Measurements from ENCODE around the gene CHDH.

The CHDH gene

DNA sequence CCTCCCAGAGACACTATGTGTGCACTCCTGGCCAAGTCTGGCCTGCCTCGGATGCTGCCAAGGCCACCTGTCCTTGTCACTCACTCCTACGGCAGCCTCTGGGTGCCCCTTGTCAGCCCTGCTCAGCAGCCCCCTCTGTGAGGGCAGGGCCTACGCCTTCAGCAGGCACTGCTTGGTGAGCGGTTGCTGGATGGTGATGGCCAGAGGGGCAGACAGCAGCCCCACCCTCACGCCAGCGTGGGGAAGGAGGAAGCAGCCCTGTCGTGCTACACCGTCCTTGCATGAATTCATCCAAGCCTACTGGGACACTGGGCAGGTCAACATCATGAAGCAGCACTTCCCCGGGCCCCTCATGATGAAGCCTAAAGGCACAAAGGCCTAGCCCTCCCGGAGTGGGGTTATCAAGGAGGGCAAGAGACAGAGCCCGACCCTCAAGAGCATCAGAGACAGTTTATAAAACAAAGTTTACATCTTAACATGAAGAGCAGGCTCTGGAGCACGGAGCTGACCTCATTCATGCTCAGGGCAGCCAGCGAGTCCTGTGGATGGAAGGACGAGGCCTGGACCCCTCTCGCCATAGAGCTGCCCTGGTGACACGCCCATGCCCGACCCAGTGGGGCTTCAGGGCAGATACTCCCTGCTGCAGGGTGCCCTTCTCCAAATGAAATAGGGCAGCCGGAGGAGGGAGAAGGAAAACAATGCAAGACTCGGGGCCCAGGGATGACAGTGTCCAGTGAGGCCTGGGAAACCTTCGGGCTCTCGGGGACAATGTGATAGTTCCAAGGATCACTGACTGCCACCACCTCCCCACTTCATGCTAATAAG, 25.3 kb downstream of the CHDH start:
- FAIRE-seq (no peak), DNase-seq (ENCODE audit: insufficient read length) (no peak)
- no peak for TF ChIP-seq POLR2A (IDR thresholded peaks at IDR 0.05; ENCODE audit: low read depth, low read length)
- no peak for TF ChIP-seq POLR2AphosphoS5 (IDR thresholded peaks at IDR 0.05; ENCODE audit: low read depth, low read length)
- TF ChIP-seq TAF1 (IDR thresholded peaks at IDR 0.05; ENCODE audit: borderline replicate concordance, low read depth, low read length): no peak

GRCh38 chr3:53820084-53820483, 26.1 kb downstream of the CHDH start:
- no peak for FAIRE-seq
- TF ChIP-seq TAF1 (IDR thresholded peaks at IDR 0.05; ENCODE audit: borderline replicate concordance, low read depth, low read length) (no peak), POLR2A (IDR thresholded peaks at IDR 0.05; ENCODE audit: low read depth, low read length) (no peak)

DNA sequence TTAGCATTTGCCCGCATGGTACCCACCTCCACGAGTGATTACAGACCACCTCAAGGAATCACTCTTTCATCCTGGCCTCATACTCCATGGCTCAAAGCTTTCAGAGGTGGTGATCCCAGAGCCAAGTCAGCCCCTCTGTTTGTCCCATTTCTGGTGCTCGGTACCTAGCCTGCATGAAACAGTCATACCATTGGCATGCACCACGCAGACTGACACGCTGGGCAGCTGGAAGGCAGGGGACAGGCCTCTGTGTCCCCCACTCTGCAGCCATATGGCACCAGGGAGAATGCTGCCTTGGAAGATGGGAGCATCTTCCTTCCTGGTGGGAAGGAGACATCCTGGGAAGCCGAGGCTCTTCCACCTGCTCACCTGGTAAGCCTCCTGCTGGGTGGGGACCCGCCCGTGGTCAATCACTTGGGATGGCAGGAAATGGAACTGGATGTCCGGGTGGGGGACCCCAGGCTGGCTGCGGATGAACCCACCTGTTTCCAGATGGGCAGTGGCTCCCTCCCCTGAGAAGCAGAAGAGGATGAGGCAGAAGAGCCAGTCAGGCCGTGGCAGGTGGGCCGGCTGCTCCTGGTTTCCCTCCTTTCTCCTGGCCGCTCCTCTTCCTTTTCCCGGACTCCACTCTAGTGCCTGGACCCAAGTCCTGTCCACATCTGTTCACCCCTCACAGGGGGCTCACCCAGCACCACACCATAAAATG, 26.9 kb downstream of the CHDH start:
- TF ChIP-seq TAF1 (IDR thresholded peaks at IDR 0.05; ENCODE audit: borderline replicate concordance, low read depth, low read length) (no peak), POLR2AphosphoS5 (IDR thresholded peaks at IDR 0.05; ENCODE audit: low read depth, low read length) (no peak), POLR2A (IDR thresholded peaks at IDR 0.05; ENCODE audit: low read depth, low read length) (no peak)
- no peak for DNase-seq (ENCODE audit: insufficient read length)
- no peak for FAIRE-seq

More at GRCh38 chr3:53820084-53820483, 26.1 kb downstream of the CHDH start:
- no peak for DNase-seq (ENCODE audit: insufficient read length)

- TF ChIP-seq TAF1 (IDR thresholded peaks at IDR 0.05; ENCODE audit: borderline replicate concordance, low read depth, low read length): no peak
- FAIRE-seq: no peak
- no peak for DNase-seq (ENCODE audit: insufficient read length)
Observed at GRCh38 chr3:53818221-53819162, 27.7 kb downstream of the CHDH start.

DNA sequence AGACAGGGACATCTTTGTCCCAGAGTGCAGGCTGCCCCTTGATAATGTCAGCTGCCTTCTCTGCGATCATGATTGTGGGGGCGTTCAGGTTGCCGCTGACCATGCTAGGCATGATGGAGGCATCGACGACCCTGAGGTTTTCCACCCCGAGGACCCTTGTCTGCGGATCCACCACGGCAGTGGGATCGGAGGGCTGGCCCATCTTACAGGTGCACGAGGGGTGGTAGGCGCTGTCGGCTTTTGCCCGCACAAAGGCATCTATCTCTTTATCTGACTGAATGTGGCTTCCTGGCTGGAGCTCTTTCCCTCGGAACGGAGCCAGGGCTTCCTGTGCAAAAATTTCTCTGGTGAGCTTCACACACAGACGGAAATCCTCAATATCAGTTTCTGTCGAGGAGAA, 28.4 kb downstream of the CHDH start:
- no peak for FAIRE-seq
- DNase-seq (ENCODE audit: insufficient read length): no peak
- no peak for TF ChIP-seq POLR2A (IDR thresholded peaks at IDR 0.05; ENCODE audit: low read depth, low read length)
- TF ChIP-seq POLR2AphosphoS5 (IDR thresholded peaks at IDR 0.05; ENCODE audit: low read depth, low read length): no peak
- no peak for TF ChIP-seq TAF1 (IDR thresholded peaks at IDR 0.05; ENCODE audit: borderline replicate concordance, low read depth, low read length)

DNA sequence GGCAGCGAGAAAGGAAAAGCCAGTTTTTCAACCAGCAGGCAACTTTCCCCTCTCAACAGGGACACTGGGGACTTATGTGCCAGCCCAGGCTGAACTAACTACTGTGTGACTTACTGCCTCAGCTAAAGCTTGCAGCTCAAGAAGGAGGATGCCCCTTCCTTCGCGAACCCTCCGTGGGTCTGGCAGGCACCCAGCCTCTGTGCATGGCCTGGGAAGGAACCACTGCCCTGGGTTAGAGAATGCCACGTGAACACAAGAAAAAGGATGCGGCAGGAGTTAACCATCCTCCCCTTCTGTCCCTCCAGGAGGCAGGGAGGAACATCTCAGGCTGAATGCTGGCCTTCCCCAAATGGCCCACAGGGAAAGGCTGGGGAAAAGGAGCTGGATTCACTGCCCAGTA, 29.0 kb downstream of the CHDH start:
- TF ChIP-seq POLR2A (IDR thresholded peaks at IDR 0.05; ENCODE audit: low read depth, low read length) (no peak), POLR2AphosphoS5 (IDR thresholded peaks at IDR 0.05; ENCODE audit: low read depth, low read length) (no peak), TAF1 (IDR thresholded peaks at IDR 0.05; ENCODE audit: borderline replicate concordance, low read depth, low read length) (no peak)
- no peak for DNase-seq (ENCODE audit: insufficient read length)
- no peak for FAIRE-seq

DNA sequence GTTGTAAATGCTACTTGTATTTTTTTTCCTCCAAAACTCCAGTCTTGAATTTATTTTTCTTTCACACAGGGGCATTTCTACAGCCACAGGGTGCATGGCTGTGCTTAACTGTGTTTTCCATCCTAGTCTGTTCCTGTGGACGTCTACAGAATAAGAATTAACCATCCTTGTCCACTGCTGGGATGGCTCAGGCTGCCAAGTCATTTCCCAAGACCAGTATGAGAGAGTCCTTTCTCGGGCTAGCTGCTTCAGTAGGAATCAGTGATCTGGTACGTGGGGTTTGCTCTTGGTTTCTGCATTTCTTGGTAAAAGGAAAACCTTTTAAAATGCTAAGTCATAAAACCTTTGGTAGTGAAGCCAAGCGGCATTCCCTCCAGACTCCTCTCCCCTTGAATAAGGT, 29.8 kb downstream of the CHDH start:
- TF ChIP-seq TAF1 (IDR thresholded peaks at IDR 0.05; ENCODE audit: borderline replicate concordance, low read depth, low read length): no peak
- no peak for TF ChIP-seq POLR2A (IDR thresholded peaks at IDR 0.05; ENCODE audit: low read depth, low read length)
- no peak for TF ChIP-seq POLR2AphosphoS5 (IDR thresholded peaks at IDR 0.05; ENCODE audit: low read depth, low read length)
- DNase-seq (ENCODE audit: insufficient read length) (no peak), FAIRE-seq (no peak)

GRCh38 chr3:53815651-53816050, 30.6 kb downstream of the CHDH start:
- FAIRE-seq: no peak

DNA sequence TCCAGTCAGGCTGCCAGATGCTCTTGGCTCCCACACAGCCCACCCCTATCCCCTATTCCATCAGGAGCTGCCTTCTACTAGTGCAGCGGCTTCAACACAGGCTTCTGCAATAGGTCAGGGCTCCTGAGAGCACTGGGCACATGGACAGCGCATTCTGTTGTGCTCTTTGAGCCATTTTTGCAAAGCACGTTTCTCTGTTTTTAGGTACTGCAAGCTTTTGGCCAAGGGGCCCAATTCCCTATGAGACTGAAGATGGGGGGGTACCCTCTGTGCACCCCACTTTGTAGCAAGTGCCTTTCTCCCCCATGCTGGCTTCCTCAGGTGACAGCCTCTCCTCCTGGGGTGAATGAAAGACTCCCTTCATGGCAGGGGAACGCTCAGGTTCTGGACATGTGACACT, 31.2 kb downstream of the CHDH start:
- FAIRE-seq: no peak
- DNase-seq (ENCODE audit: insufficient read length): no peak
- TF ChIP-seq POLR2AphosphoS5 (IDR thresholded peaks at IDR 0.05; ENCODE audit: low read depth, low read length) (no peak), TAF1 (IDR thresholded peaks at IDR 0.05; ENCODE audit: borderline replicate concordance, low read depth, low read length) (no peak), POLR2A (IDR thresholded peaks at IDR 0.05; ENCODE audit: low read depth, low read length) (no peak)

More at GRCh38 chr3:53815651-53816050, 30.6 kb downstream of the CHDH start:
- no peak for DNase-seq (ENCODE audit: insufficient read length)
- TF ChIP-seq POLR2A (IDR thresholded peaks at IDR 0.05; ENCODE audit: low read depth, low read length): no peak
- TF ChIP-seq TAF1 (IDR thresholded peaks at IDR 0.05; ENCODE audit: borderline replicate concordance, low read depth, low read length): no peak
- TF ChIP-seq POLR2AphosphoS5 (IDR thresholded peaks at IDR 0.05; ENCODE audit: low read depth, low read length): no peak

GRCh38 chr3:53813876-53814275, 32.3 kb downstream of the CHDH start:
- TF ChIP-seq TAF1 (IDR thresholded peaks at IDR 0.05; ENCODE audit: borderline replicate concordance, low read depth, low read length) (no peak), POLR2AphosphoS5 (IDR thresholded peaks at IDR 0.05; ENCODE audit: low read depth, low read length) (no peak), POLR2A (IDR thresholded peaks at IDR 0.05; ENCODE audit: low read depth, low read length) (no peak)
- DNase-seq (ENCODE audit: insufficient read length) (no peak), FAIRE-seq (no peak)

DNA sequence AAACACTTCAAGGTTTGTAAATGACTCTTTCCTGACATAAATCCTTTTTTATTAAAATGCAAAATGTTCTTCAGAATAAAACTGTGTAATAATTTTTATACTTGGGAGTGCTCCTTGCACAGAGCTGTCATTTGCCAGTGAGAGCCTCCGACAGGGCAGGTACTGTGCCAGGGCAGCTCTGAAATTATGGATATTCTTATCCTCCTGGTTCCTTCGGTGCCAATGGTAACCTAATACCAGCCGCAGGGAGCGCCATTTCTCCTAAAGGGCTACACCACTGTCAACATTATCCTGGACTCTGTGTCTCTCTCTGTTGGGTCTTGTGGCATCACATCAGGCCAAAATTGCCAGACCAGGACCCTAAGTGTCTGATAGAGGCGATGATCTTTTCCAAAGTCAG, 33.0 kb downstream of the CHDH start:
- FAIRE-seq (no peak), DNase-seq (ENCODE audit: insufficient read length) (no peak)
- TF ChIP-seq POLR2AphosphoS5 (IDR thresholded peaks at IDR 0.05; ENCODE audit: low read depth, low read length): no peak
- no peak for TF ChIP-seq POLR2A (IDR thresholded peaks at IDR 0.05; ENCODE audit: low read depth, low read length)
- TF ChIP-seq TAF1 (IDR thresholded peaks at IDR 0.05; ENCODE audit: borderline replicate concordance, low read depth, low read length): no peak

All from GM12892 (cell line).